DMS153 treated with DMSO at 0.1 percent for 48 hours (cell line): Measurements from ENCODE around the gene SYDE2.
"Not testable (repeated sequence)": the region's sequence is repeated elsewhere in the genome, so short reads cannot be mapped to it uniquely, and the experiment has no call there.

ENCODE experiments used
- DNase-seq: peaks from one replicate; lab custom pipeline; 2025; ENCODE audit not compliant: unreplicated experiment; lab: John Stamatoyannopoulos, UW

Gene SYDE2

GRCh38 chr1:85200463-85201339, at the start of gene SYDE2:
SYDE2 (minus strand) TSS chr1:85201016; CDS start chr1:85200996, 20 bp downstream.
- peak; percentile 46 for DNase-seq

DNA sequence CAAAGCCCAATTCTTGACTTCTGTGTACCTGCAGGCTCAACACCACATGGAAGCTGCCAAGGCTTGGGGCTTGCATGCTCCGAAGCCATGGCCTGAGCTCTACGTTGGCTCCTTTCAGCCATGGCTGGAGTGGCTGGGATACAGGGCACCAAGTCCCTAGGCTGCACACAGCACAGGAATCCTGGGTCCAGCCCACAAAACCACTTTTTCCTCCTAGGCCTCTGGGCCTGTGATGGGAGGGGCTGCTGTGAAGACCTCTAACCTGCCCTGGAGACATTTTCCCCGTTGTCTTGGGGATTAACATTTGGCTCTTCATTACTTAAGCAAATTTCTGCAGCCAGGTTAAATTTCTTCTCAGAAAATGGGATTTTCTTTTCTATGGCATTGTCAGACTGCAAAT, 48.2 kb upstream of the SYDE2 start:
- not testable (repeated sequence) for DNase-seq

DNA sequence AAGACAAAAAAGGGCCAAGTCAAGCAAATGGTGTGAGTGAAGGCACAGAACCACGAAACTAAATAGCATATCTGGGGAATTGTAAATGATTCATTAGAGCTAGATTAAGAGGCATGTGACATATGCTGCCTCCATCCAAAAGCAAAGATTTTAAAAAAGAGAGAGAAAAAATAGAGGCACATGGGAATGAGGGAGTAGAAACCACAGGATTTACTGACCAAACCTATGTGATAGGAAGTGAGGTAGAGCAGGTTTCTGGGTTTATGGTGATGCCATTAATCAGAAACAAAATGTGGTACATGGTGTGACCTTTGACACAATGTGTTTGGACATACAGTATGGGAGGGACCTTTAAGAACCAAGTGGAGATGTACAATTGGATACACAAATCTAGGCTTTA, 45.1 kb upstream of the SYDE2 start:
- no peak for DNase-seq

DNA sequence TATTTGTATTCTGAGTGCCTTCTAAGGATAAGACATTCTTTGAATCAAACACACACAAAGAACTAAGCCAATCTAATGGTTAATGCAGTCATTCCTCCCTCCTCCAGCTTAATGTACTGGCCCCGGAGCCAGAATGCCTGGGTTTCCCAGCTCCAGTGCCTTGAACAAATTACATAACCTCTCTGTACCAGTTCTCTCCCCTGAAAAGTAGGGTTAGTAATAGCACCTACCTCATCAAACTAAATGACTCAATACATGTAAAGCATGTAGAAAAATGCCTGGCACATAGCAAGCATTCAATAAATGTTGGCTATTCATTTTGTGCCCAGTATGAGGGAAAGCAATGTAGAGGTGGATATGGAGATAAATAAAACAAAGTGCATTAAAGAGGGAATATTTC, 44.6 kb upstream of the SYDE2 start:
- no peak for DNase-seq

DNA sequence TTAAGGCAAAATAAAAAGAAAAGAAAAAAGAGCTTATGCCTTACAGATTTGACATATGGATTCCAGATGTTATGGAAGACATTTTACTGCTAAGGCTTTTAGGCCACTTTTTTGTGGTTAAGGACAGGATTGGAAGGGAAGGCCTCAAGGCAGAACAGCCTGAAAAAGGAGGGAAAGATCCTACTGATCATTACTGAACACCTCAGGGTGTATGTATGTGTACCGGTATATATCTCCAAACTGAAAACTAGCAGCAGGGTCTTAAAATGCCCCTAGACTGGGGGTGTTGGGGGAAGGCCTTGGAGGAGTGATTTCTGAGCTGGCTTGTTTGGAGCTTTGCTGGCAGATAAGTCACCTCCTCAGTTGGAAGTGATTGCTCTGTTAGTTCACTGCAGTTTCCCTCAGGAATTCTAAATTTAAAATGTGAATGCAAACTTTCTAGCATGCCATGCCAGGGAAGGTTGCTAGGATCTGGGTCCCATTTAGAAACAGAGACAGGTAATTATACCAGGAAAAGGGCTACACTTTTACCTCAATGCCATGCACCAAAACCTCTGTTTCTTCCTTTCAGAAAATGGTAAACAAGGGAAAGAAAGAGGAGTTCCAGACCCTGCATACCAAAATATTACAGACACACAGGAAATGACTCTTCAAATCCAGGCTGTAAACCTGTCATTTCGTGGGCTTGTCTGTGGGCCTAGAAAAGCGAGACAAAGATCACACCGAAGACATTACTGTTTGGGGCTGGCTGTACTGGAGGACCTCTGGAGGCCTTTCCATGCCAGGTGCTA, 43.6 kb upstream of the SYDE2 start:
- DNase-seq, result no peak

- DNase-seq, result no peak
These were observed 42.6 kb upstream of the SYDE2 start for GRCh38 chr1:85243372-85243771.

DNA sequence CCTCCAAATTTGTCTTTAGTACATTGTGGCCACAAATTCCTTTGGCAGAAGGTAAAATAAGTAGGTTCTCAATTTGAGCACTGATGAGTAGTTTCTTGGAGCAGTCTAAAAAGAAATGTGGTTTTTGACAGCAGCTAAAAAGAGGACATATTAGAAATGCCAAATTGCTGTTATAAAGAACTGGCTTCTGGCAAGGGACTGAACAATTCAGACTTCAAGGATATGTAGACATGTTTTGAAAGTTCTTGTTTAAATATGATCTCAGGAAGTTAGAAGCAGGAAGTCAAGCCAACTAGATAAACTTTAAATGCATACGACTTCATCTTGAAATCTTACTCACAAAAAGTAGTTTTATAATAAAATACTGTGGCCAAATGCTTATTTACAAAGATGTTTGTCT, 39.8 kb upstream of the SYDE2 start:
- DNase-seq, result no peak

GRCh38 chr1:85240174-85240601, 39.4 kb upstream of the SYDE2 start:
- peak; percentile 27 for DNase-seq

DNA sequence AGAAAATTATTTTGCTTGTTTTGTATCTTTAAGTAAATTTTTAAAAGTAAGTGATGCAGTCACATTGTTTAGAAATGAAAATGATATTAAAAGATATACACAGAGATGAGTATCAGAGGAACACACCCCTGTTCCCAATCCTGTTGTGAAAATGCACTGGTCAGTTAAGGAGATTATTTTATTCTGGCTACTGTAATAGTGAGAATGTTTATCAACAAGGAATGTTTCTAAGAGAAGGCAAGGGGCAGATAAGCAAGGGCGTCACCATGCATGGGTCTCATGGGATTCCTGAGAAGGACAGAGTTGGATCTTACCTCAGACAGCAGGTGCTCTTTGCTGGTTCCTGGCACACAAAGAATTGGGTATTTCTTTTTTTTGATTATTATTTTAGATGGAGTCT, 36.8 kb upstream of the SYDE2 start:
- no peak for DNase-seq

DNA sequence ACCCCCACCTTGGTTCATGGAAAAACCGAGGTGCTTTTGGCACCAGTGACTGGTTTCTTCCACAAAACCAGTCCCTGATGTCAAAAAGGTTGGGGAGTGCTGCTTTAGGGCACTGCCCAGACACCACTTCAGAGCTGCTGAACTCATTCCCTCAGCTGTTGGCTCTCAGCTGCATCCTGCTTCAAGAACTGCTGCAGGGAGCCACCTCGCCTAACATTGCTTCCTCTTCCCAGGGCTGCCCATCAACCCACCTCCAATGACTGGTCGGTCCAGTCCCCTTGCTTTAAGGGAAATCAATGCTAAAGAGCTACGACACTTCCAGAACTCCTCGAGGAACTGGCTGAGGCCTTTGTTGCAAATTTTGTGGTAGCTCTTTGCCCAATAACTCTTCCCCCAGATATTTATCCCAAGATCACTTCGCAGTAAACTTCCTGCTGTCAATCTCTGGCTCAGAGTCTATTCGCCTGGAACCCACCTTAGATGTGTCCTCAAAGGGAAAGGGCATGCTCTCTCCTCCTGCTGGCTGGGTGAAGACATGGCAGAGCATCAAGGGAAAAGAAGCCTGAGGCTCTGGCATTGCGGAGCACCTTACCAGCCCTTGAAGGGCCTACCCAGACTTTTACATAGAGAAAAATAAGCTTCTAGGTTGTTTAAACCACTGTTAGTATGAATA, 29.6 kb upstream of the SYDE2 start:
- peak; percentile 66 for DNase-seq

DNA sequence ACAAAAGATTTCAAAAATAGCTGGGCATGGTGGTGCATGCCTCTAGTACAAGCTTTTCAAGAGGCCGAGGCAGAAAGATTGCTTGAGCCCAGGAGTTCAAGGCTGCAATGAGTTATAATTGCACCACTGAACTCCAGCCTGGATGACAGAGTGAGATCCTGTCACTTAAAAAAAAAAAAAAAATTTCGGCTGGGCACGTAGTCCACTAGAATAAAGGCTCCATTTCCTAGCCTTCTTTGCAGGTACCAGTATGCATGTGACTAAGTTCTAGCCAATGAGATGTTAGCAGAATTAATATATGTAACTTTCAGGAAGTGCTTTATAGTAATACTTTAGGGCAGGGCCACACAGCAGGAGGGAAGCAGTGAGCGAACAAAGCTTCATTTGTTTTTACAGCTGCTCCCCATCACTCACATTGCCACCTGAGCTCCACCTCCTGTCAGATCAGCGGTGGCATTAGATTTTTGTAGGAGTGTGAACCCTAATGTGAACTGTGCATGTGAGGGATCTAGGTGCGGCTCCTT, 28.8 kb upstream of the SYDE2 start:
- peak; percentile 81 for DNase-seq

- no peak for DNase-seq
These were observed 28.2 kb upstream of the SYDE2 start for GRCh38 chr1:85228972-85229371.

- DNase-seq, result peak; percentile 34
These were observed 25.0 kb upstream of the SYDE2 start for GRCh38 chr1:85225624-85226380.

DNA sequence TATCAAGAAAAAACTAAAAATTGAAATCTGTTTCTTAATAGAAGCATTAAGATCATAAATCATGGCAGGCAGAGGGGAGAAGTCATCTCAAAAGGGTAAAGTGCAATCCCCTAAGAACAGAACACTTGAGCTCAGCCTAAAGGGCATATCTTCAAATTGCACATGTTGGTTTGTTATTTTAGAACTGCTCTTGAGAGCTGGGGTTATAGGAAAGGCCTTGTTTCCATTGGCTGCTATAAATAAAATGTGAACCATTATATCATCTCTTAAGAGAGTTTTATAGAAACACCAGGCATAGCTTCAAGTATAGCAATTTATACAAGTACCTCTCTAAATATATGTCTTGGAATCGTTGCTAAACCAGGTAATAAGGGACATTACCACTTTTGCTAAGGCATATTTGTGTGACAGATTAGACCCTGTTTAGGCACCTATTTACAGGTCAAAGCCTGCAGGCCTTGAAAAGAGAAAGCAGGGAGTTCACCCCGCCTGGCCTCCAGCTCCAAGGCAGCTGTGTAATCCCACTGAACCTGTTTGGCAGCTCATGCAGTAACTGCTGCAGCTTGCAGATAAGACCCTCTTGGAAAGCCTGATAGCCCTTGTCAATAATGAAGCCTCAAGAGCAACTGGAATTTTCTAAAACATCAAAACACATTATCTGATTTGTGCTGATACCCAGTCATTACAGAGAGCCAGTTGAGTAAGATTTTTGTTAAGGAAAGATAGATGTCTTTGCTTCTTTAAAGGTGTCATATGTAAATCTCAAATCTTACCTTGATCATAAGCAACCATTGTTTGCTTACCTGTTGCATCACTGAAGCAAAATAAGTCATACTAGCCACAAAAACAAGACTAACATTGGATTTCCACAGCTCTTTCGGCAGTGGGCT, 24.2 kb upstream of the SYDE2 start:
- DNase-seq, result peak; percentile 95

DNA sequence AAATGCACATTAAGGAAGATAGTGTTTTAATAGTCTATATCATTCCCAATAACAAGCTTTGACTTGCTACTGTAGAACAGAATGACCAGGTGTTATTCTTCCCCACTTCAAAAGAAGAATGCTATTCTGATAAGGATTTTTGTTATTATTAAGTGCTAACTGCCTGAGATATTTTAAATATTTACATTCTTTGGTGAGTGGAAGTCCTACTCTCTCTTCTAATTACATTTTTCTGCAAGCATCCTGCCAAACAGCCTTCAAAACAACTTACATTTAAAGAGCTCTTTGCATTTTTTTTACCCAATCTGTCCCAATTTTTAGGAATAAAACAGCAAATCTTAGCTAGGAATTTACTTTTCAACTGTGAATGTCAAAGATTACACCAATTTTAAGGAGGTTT, 23.5 kb upstream of the SYDE2 start:
- DNase-seq, result no peak

GRCh38 chr1:85223334-85223733, 22.5 kb upstream of the SYDE2 start:
- DNase-seq, result no peak

DNA sequence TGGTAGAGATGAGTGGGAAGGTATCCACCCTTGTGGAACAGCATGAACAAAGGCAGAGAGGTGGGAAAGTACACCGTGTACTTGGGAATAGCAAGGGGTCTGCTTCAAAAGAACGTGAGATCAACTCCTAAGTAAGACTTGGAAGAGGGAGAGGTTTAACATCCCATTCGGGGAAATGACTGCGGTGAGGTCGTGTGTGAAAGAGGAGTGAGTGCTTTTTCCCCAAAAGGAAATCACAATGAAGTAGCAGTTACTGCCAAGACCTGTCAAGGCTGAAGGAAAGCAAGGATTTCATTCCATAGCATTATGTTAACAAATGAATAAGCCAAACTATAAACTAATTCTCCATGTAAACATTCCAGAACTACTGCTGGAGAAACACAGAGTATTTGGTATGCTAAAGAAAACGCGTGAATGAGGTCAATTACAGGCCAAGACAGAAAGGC, 20.0 kb upstream of the SYDE2 start:
- no peak for DNase-seq

- no peak for DNase-seq
These were observed 19.2 kb upstream of the SYDE2 start for GRCh38 chr1:85219853-85220610.

- no peak for DNase-seq
These were observed 15.9 kb upstream of the SYDE2 start for GRCh38 chr1:85216697-85217096.
